Measurements from ENCODE around the gene FAM47A.

FAM47A gene

DNA sequence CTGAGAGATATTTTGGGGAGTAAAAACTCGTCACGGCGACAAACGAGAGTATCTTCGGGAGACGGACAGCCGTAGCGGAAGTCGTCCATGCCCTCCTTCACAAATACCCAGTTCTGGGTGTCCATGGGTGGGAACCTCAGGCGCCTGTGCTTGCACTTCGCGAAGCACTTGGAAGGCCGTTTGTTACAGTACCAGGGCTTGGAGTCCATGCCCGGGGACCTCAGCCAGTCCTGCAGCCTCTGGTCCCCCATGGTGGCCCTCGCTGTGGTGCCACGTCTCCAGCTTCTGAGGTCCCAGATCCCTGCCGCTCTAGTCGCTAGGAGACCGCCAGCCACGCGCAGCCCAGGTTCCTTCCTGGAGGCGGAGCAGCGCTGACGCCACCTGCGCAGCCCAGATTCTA, at the start of gene FAM47A:
Gene FAM47A, minus strand, starts transcription at position 287 of the 400 bp plus-strand sequence. Its CDS starts 36 bp downstream, at position 251.
- DNase-seq (ENCODE audit: low read depth): no peak

- DNase-seq (ENCODE audit: low read depth): no peak
Measured at GRCh38 chrX:34147345-34147744, 15.2 kb upstream of the FAM47A start.

- DNase-seq (ENCODE audit: low read depth): no peak
Measured at GRCh38 chrX:34146906-34147305, 14.8 kb upstream of the FAM47A start.

DNA sequence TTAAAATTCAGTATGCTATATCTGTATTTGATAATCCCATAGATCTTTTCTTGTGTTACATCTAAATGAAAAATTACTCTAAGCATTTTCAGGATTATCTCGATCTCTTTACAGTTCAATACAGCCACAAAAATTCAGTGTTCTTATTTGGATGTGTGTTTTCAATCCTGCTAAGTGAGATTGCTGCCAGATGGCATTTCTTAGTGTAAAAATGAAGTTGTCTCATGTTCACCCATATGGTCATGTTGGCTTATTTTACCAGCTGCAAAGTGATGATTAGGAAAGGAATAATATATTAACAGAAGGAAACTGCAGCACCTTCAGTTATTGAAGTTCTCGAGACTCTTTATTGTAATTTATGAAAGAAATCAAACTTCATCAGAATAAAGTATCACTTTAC, 12.1 kb upstream of the FAM47A start:
- DNase-seq (ENCODE audit: low read depth): no peak

DNA sequence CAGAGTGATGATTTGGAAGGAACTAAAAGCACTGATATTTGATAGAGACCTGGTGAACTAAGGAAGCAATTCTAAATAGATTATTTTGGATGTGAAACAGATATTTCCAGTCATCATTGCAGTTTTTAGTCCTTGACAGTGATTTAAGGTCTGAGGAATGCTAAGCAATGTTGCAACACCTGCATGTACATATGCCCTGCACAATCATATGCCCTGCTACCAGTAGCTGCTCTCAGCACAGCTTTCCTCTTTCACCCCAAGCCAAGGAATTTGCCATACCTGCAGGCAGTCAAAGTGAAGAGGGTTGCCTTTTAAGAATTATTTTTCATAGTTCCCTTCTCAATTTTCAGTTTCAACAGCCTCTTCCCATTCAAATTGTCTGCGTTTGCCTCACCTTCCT, 8.7 kb upstream of the FAM47A start:
- no peak for DNase-seq (ENCODE audit: low read depth)

DNA sequence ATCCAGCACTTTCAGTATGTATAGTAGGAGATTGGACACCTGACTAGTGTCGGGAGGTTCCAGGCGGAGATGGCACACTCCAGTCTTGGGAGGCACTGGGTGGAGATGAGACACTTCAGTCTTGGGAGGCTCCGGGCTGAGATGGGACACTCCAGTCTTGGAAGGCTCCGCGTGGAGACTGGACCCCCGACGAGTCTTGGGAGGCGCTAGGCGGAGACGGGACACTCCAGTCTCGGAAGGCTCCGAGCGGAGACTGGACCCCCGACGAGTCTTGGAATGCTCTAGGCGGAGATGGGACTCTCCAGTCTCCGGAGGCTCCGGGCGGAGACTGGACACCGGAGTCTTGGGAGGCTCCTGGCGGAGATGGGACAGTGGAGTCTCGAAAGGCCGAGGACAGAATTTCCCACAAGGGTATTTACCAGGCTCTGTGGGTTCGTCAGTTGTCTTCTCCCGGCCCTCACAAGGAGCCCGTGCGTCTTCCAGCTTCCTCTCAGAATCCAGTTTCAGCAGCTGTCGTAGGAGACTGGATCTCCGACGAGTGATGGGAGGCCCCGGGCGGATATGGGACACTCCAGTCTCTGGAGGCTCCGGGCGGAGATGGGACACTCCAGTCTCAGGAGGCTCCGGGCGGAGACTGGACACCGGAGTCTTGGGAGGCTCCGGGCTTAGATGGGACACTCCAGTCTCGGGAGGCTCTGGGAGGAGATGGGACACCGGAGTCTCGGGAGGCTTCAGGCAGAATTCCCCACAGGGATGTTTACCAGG, 952 bp downstream of the FAM47A start:
- no peak for DNase-seq (ENCODE audit: low read depth)

DNA sequence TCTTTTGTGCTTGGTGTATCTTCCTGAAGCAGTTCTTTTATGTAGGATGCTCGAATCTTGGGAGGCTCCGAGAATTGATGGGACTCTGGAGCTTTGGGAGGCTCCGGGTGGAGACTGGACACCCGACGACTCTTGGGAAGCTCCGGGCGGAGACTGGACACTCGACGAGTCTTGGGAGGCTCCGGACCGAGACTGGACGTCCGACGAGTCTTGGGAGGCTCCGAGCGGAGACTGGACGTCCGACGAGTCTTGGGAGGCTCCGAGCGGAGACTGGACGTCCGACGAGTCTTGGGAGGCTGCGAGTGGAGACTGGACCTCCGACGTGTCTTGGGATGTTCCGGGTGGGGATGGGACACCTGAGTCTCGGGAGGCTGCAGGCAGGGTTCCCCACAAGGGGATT, 1.6 kb downstream of the FAM47A start:
- DNase-seq (ENCODE audit: low read depth): no peak

DNA sequence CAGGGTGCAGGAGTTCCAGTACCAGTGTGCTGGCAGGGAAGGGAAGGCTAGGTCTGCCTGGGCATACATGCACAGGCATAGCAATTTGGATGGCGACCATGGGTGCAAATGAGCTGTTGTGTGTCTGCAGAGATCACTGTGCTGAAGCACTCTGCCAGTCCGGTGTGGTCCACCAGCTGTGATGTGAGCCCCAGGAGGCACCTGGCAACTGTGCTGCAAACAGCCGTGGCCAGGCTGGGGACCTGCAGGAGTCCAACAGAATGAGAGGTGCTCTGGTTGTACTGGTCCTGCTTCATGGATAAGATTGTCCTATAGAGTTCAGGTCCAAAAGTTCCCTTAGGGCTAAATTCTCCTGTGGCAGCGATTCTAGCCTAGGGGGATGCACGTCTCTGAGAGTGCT, 6.1 kb downstream of the FAM47A start:
- no peak for DNase-seq (ENCODE audit: low read depth)

DNA sequence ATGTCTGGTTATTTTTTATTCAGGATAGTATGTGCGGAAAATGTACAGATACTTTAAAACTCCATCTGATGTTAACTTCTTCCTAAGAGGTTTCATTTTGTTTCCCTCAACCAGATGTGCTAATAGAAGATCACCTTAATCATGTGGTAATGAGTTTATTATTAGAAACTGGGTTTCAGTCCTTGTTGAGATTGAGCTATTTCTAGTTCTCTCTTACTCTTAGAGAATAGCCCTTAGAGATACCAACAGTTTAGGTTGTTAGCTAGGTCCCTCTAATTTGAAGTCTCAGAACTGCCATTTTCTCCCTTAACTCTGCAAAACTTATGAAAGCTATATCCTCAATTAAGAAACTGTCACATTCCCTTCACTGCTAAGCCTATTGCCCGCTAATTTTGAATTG, 13.0 kb downstream of the FAM47A start:
- no peak for DNase-seq (ENCODE audit: low read depth)

GRCh38 chrX:34112459-34112858, 19.7 kb downstream of the FAM47A start:
- no peak for DNase-seq (ENCODE audit: low read depth)

Measured in stimulated activated CD4-positive, alpha-beta T cell treated with anti-CD3 and anti-CD28 coated beads, Interleukin-2, amount 100 ng/mL, for 4 hours (primary cell).